HepG2 (cell line): Measurements from ENCODE around the gene ASCC3. TPM values are rescaled to one million over a fixed set of nuclear protein-coding genes. Genes with fewer than 3 reads are reported as not detected.

Experiments used
- ARNT2 ChIP-seq: sonication (generic); formaldehyde crosslinking; IDR thresholded peaks from 2 replicates; pipeline ENCODE4 v1.8.0; 2022; ENCODE audit warnings: mild to moderate bottlenecking, low read depth, missing genetic modification reagents, moderate library complexity
- GZF1 ChIP-seq: sonication (generic); formaldehyde crosslinking; IDR thresholded peaks from 2 replicates; pipeline ENCODE4 v1.5.1; 2020; ENCODE audit warnings: mild to moderate bottlenecking, missing genetic modification reagents
- RNF2 ChIP-seq: fragments of 450-650 bp; conservative IDR thresholded peaks from 2 replicates; pipeline ENCODE4 v1.6.1; 2016; ENCODE audit warnings: low read depth
- SATB2 ChIP-seq: sonication (generic); formaldehyde crosslinking; IDR thresholded peaks from 2 replicates; pipeline ENCODE4 v1.5.0; 2020; ENCODE audit warnings: missing genetic modification reagents
- SMARCC2 ChIP-seq: fragments of 450-650 bp; IDR thresholded peaks from 2 replicates; pipeline ENCODE4 v1.6.1; 2017; ENCODE audit warnings: antibody characterized with exemption, mild to moderate bottlenecking
- TBX2 ChIP-seq: sonication (generic); formaldehyde crosslinking; IDR thresholded peaks from 2 replicates; pipeline ENCODE4 v1.5.0; 2020; ENCODE audit warnings: missing genetic modification reagents, mild to moderate bottlenecking, borderline replicate concordance
- ZBTB20 ChIP-seq: sonication (generic); formaldehyde crosslinking; IDR thresholded peaks from 2 replicates; pipeline ENCODE4 v1.8.1; 2023; ENCODE audit warnings: missing genetic modification reagents, low read depth, mild to moderate bottlenecking, borderline replicate concordance
- ZBTB3 ChIP-seq: sonication (generic); formaldehyde crosslinking; IDR thresholded peaks from 2 replicates; pipeline ENCODE4 v1.4.0; 2020; ENCODE audit warnings: low read depth, mild to moderate bottlenecking, moderate library complexity, missing genetic modification reagents, borderline replicate concordance
- ZBTB8A ChIP-seq: sonication (generic); formaldehyde crosslinking; IDR thresholded peaks from 2 replicates; pipeline ENCODE4 v1.4.0; 2020; ENCODE audit warnings: mild to moderate bottlenecking, low read depth, missing genetic modification reagents, borderline replicate concordance
- ZNF605 ChIP-seq: sonication (generic); formaldehyde crosslinking; IDR thresholded peaks from 2 replicates; pipeline ENCODE4 v1.8.0; 2022; ENCODE audit warnings: mild to moderate bottlenecking, missing genetic modification reagents
- ZNF607 ChIP-seq: sonication (generic); formaldehyde crosslinking; IDR thresholded peaks from 2 replicates; pipeline ENCODE4 v1.5.1; 2020; ENCODE audit warnings: missing genetic modification reagents, mild to moderate bottlenecking, borderline replicate concordance
- polyA plus RNA-seq, 8 experiments: library from polyadenylated mRNA; depleted of rRNA in 3 of 8; stranded (reverse) in 7 of 8; unstranded in 1 of 8; fragments of >200 nt; fragmentation: Illumina TruSeq in 4 of 8; extraction: Trizol in 4 of 8; gene quantifications; 2 replicates each; pipeline versions ENCODE4 v1.2.1 to v1.2.3, GENCODE V29; 2011 to 2016; ENCODE audit warnings: low read depth in 4 of 8, missing spikeins in 1 of 8, mixed read lengths in 1 of 8; ENCODE audit not compliant: insufficient read depth in 1 of 8
- total RNA-seq, 5 experiments: library from RNA; depleted of rRNA; stranded (reverse); fragments of >200 nt; fragmentation: Illumina TruSeq; extraction: Trizol; gene quantifications; 2 replicates each; pipeline ENCODE4 v1.2.3, GENCODE V29; 2016; ENCODE audit warnings: low read depth in 1 of 5
- TF ChIP-seq, protein P1 (sequence below): sonication (generic); formaldehyde crosslinking; IDR thresholded peaks from 2 replicates; pipeline ENCODE4 v1.4.0; 2020; ENCODE audit warnings: mild to moderate bottlenecking, missing genetic modification reagents, borderline replicate concordance
- TF ChIP-seq, protein P2 (sequence below): sonication (generic); formaldehyde crosslinking; IDR thresholded peaks from 2 replicates; pipeline ENCODE4 v1.4.0; 2020; ENCODE audit warnings: mild to moderate bottlenecking, missing genetic modification reagents
- TF ChIP-seq, protein P3 (sequence below): sonication (generic); formaldehyde crosslinking; conservative IDR thresholded peaks from 2 replicates; pipeline ENCODE4 v1.8.1; 2023; ENCODE audit warnings: missing genetic modification reagents

The ASCC3 gene
- total and polyA plus RNA-seq, 2 of the 13 experiments (the other 11 are each of a cell fraction or from before 2014, with no cell fraction given): 23.1 to 55.7 TPM

DNA sequence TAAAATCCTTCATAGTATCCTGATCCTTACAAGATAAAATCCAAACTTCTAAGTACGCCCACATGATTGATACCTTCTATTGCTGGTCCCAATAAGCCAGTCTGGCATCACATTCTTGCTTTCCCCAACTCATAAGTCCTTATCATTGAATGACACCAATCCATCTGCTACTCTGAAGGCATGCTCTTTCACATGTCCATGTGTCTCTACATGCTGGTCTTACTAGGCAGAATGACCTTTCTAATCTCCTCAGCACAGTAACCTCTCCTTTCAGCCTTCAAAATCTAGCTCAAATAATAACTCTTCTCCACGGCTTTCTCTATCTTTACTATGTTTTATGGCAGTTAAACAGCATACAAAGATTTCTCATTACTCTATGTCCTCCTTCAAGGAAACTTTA is 71.1 kb downstream of the ASCC3 start (continued):
- TF ChIP-seq, protein P1, sequence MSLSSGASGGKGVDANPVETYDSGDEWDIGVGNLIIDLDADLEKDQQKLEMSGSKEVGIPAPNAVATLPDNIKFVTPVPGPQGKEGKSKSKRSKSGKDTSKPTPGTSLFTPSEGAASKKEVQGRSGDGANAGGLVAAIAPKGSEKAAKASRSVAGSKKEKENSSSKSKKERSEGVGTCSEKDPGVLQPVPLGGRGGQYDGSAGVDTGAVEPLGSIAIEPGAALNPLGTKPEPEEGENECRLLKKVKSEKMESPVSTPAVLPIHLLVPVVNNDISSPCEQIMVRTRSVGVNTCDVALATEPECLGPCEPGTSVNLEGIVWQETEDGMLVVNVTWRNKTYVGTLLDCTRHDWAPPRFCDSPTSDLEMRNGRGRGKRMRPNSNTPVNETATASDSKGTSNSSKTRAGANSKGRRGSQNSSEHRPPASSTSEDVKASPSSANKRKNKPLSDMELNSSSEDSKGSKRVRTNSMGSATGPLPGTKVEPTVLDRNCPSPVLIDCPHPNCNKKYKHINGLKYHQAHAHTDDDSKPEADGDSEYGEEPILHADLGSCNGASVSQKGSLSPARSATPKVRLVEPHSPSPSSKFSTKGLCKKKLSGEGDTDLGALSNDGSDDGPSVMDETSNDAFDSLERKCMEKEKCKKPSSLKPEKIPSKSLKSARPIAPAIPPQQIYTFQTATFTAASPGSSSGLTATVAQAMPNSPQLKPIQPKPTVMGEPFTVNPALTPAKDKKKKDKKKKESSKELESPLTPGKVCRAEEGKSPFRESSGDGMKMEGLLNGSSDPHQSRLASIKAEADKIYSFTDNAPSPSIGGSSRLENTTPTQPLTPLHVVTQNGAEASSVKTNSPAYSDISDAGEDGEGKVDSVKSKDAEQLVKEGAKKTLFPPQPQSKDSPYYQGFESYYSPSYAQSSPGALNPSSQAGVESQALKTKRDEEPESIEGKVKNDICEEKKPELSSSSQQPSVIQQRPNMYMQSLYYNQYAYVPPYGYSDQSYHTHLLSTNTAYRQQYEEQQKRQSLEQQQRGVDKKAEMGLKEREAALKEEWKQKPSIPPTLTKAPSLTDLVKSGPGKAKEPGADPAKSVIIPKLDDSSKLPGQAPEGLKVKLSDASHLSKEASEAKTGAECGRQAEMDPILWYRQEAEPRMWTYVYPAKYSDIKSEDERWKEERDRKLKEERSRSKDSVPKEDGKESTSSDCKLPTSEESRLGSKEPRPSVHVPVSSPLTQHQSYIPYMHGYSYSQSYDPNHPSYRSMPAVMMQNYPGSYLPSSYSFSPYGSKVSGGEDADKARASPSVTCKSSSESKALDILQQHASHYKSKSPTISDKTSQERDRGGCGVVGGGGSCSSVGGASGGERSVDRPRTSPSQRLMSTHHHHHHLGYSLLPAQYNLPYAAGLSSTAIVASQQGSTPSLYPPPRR: no peak
- TF ChIP-seq SMARCC2 (no peak), ZBTB3 (CRISPR knock-in tag) (no peak), TBX2 (CRISPR knock-in tag) (no peak), GZF1 (CRISPR knock-in tag) (no peak), ZNF607 (CRISPR knock-in tag) (no peak), RNF2 (no peak), ZBTB8A (CRISPR knock-in tag) (no peak), ZNF605 (no peak), ZBTB20 (CRISPR knock-in tag) (no peak), SATB2 (CRISPR knock-in tag) (no peak), ARNT2 (CRISPR knock-in tag) (no peak)
- TF ChIP-seq, protein P2, sequence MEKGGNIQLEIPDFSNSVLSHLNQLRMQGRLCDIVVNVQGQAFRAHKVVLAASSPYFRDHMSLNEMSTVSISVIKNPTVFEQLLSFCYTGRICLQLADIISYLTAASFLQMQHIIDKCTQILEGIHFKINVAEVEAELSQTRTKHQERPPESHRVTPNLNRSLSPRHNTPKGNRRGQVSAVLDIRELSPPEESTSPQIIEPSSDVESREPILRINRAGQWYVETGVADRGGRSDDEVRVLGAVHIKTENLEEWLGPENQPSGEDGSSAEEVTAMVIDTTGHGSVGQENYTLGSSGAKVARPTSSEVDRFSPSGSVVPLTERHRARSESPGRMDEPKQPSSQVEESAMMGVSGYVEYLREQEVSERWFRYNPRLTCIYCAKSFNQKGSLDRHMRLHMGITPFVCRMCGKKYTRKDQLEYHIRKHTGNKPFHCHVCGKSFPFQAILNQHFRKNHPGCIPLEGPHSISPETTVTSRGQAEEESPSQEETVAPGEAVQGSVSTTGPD (CRISPR knock-in tag): no peak
- TF ChIP-seq, protein P3, sequence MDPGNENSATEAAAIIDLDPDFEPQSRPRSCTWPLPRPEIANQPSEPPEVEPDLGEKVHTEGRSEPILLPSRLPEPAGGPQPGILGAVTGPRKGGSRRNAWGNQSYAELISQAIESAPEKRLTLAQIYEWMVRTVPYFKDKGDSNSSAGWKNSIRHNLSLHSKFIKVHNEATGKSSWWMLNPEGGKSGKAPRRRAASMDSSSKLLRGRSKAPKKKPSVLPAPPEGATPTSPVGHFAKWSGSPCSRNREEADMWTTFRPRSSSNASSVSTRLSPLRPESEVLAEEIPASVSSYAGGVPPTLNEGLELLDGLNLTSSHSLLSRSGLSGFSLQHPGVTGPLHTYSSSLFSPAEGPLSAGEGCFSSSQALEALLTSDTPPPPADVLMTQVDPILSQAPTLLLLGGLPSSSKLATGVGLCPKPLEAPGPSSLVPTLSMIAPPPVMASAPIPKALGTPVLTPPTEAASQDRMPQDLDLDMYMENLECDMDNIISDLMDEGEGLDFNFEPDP (CRISPR knock-in tag): no peak
